Ishikawa (cell line): ENCODE results near the gene CACUL1.

Experiments
- CEBPB ChIP-seq: IDR thresholded peaks from 2 replicates; pipeline ENCODE4 v1.6.1; 2012
- CREB1 ChIP-seq: IDR thresholded peaks from 2 replicates; pipeline ENCODE4 v1.6.1; 2012; ENCODE audit warnings: low read depth
- EGR1 ChIP-seq: IDR thresholded peaks from 2 replicates; pipeline ENCODE4 v1.6.1; 2012
- EP300 ChIP-seq: IDR thresholded peaks from 2 replicates; pipeline ENCODE4 v1.6.1; 2012; ENCODE audit warnings: borderline replicate concordance
- FOXM1 ChIP-seq: IDR thresholded peaks from 2 replicates; pipeline ENCODE4 v1.6.1; 2012; ENCODE audit warnings: low read depth, borderline replicate concordance
- NFIC ChIP-seq: IDR thresholded peaks from 2 replicates; pipeline ENCODE4 v1.6.1; 2012
- RAD21 ChIP-seq: IDR thresholded peaks from 2 replicates; pipeline ENCODE4 v1.6.1; 2012; ENCODE audit warnings: low read depth
- TAF1 ChIP-seq: IDR thresholded peaks from 2 replicates; pipeline ENCODE4 v1.6.1; 2012; ENCODE audit warnings: low read depth, mild to moderate bottlenecking
- TCF12 ChIP-seq: IDR thresholded peaks from 2 replicates; pipeline ENCODE4 v1.6.1; 2012; ENCODE audit warnings: low read depth
- TEAD4 ChIP-seq: IDR thresholded peaks from 2 replicates; pipeline ENCODE4 v1.6.1; 2012
- YY1 ChIP-seq: IDR thresholded peaks from 2 replicates; pipeline ENCODE4 v1.6.1; 2012; ENCODE audit warnings: low read depth
- ZBTB7A ChIP-seq: IDR thresholded peaks from 2 replicates; pipeline ENCODE4 v1.6.1; 2012; ENCODE audit warnings: low read depth
- TF ChIP-seq, protein P1 (sequence below): IDR thresholded peaks from 2 replicates; pipeline ENCODE4 v1.6.1; 2012; ENCODE audit warnings: low read depth, mild to moderate bottlenecking
- TF ChIP-seq, protein P2 (sequence below): IDR thresholded peaks from 2 replicates; pipeline ENCODE4 v1.6.1; 2012
- TF ChIP-seq, protein P3 (sequence below): IDR thresholded peaks from 2 replicates; pipeline ENCODE4 v1.6.1; 2012

CACUL1 gene

DNA sequence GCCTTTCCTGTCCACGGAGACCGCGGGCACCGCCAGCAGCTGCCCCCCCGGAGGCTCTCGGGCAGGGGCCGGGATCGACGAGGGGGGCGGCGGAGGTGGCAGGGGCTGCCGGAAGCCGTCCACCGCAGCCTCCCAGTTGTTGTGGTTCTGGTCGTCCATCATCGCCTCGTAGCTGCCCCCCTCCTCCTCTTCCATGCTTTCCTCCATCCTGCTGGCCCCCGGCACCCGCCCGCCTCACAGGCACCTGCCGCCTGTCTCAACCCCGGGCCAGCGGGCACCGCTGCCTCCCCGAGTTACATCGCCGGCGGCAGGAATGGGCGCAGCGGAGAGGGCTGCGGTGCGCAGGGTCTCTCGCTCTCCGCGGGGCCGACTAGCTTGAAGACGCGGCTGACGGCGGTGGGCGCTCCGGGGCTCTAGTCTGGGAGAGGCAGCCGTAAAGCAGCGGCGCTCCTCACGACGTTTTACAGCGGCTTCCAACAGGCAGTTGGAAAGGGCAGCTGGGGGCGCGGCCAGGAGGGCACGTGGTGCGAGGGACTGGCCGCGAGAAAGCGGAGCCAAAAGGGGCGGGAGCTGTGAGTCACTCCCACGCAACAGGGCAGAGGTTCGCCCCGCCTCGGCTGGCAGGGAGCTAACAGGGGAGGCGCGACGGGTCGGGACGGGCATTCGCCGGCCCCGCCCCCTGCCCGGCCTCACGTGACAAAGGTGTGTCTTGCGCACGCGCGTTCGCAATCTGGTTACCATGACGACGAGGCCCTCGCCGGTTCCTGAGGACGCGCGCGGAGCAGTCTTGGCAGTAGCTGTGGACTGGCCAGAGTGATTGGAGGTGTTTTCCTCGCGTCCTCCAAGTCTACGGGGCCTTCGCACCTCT lies at the start of gene CACUL1:
Gene CACUL1 (minus strand): TSS at position 415 of the 868 bp plus-strand sequence. CDS start 208 bp downstream, at position 207.
- no peak for TF ChIP-seq FOXM1
- no peak for TF ChIP-seq CEBPB
- TF ChIP-seq RAD21, result 0 out of 2 replicates have a peak, but pooled peaks have one; percentile 12
- peak; percentile 97 for TF ChIP-seq TAF1
- TF ChIP-seq NFIC, result peak; percentile 96
- TF ChIP-seq EP300, result peak; percentile 56; the same call in 1 of the 2 replicates
- peak; percentile 47; the same call in 1 of the 2 replicates for TF ChIP-seq TEAD4
- TF ChIP-seq, protein P1, sequence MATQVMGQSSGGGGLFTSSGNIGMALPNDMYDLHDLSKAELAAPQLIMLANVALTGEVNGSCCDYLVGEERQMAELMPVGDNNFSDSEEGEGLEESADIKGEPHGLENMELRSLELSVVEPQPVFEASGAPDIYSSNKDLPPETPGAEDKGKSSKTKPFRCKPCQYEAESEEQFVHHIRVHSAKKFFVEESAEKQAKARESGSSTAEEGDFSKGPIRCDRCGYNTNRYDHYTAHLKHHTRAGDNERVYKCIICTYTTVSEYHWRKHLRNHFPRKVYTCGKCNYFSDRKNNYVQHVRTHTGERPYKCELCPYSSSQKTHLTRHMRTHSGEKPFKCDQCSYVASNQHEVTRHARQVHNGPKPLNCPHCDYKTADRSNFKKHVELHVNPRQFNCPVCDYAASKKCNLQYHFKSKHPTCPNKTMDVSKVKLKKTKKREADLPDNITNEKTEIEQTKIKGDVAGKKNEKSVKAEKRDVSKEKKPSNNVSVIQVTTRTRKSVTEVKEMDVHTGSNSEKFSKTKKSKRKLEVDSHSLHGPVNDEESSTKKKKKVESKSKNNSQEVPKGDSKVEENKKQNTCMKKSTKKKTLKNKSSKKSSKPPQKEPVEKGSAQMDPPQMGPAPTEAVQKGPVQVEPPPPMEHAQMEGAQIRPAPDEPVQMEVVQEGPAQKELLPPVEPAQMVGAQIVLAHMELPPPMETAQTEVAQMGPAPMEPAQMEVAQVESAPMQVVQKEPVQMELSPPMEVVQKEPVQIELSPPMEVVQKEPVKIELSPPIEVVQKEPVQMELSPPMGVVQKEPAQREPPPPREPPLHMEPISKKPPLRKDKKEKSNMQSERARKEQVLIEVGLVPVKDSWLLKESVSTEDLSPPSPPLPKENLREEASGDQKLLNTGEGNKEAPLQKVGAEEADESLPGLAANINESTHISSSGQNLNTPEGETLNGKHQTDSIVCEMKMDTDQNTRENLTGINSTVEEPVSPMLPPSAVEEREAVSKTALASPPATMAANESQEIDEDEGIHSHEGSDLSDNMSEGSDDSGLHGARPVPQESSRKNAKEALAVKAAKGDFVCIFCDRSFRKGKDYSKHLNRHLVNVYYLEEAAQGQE, result 0 out of 2 replicates have a peak, but pooled peaks have one; percentile 15
- TF ChIP-seq, protein P2, sequence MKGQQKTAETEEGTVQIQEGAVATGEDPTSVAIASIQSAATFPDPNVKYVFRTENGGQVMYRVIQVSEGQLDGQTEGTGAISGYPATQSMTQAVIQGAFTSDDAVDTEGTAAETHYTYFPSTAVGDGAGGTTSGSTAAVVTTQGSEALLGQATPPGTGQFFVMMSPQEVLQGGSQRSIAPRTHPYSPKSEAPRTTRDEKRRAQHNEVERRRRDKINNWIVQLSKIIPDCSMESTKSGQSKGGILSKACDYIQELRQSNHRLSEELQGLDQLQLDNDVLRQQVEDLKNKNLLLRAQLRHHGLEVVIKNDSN, result peak; percentile 99
- peak; percentile 63; the same call in 1 of the 2 replicates for TF ChIP-seq TCF12
- TF ChIP-seq CREB1, result peak; percentile 67; the same call in 1 of the 2 replicates
- peak; percentile 24; the same call in 1 of the 2 replicates for TF ChIP-seq YY1
- TF ChIP-seq EGR1, result peak; percentile 98
- peak; percentile 83 for TF ChIP-seq ZBTB7A
- TF ChIP-seq, protein P3, sequence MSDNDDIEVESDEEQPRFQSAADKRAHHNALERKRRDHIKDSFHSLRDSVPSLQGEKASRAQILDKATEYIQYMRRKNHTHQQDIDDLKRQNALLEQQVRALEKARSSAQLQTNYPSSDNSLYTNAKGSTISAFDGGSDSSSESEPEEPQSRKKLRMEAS, result peak; percentile 83

DNA sequence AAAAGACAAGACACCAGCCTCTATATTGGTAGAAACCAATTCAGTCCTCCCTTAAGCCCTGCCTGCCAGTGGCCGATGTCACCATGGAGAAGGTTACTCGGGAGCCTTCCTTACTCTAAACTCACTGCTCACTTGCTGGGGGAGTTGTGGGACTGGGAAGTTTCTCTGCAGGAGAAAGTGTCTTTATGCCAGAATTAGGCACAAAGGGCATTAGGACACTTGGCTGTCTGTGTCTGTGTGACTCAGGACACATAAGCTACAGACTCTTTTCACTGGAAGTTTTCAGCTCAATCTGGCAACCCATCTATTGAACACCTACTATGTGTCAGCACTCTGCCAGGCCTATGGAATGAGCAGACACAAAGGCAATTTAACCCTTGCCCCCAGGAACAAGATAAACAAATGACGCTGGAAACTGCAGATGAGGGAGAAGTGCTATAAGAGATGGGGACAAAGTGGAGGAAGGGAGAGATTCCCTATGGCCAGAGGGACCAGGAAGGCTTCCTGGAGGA lies 49.5 kb upstream of the CACUL1 start:
- TF ChIP-seq CEBPB, result no peak
- no peak for TF ChIP-seq ZBTB7A
- TF ChIP-seq YY1, result no peak
- no peak for TF ChIP-seq EP300
- no peak for TF ChIP-seq FOXM1
- TF ChIP-seq NFIC, result no peak

DNA sequence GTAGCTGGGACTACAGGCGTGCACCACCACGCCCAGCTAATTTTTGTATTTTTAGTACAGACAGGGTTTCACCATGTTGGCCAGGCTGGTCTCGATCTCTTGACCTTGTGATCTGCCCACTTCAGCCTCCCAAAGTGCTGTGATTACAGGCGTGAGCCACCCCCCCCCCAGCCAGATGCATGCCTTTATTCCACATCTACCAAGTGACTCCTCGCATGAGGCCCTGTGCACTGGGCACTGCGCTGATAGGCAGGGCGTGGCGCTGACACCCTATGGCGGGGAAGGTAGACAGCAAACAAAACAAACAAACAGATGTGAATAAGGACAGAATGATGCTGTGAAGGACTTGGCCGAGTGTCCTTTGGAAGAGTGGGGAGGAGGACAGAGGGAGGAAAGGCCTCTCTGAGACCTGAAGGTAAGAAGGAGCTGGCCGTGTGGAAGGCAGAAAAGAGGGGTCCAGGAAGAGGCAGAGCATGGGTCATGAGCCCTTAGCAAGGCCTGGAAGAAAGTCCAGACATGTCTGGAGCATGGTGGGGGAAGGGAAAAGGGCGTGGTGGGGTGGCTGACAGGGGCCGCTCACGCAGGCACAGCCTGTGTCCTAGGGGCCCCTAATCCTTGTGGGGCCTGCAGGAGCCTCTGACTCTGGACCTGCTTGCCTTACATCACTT lies 47.5 kb upstream of the CACUL1 start:
- TF ChIP-seq RAD21 (no peak), NFIC (no peak), EGR1 (no peak), FOXM1 (no peak), CEBPB (no peak), YY1 (no peak), TEAD4 (no peak), EP300 (no peak)
- TF ChIP-seq, protein P2, result no peak

DNA sequence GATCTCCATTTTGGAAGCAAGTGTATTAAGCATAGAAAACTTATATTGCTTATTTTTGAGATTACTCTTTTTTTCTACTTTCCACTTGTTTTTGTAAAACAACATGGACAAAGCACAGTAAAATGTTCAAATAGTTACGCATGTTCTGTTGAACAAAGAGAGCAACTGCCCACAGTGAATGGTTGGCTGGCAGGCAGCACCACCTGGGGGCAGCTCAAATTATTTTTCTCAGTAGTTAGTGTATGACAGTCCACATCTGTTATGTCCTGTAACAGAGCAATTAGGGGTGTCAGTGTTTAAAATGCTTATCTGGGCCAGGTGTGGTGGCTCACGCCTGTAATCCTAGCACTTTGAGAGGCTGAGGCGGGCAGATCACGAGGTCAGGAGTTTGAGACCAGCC lies 46.1 kb upstream of the CACUL1 start:
- TF ChIP-seq YY1 (no peak), RAD21 (peak; percentile 90), TAF1 (no peak), CEBPB (no peak), TEAD4 (no peak), FOXM1 (no peak)
- TF ChIP-seq, protein P2, result no peak

DNA sequence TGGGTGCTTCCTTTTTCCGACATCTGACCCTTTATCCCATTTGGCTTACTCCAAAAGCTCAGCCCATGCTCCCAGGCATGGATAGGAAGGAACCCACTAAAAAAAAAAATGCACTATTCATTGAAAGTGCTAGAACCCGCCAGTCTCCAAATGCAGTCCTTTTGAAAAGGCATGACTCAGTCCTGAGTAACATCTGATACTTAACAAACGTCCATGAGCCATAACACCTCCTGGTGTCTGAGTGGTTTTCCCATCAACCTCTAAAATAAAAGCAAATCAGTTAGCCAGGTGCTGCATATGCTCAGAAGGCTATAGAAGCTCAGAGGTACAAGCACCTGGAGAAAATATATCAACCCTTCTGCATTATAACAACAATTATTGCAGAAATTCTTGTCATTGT lies 45.0 kb upstream of the CACUL1 start:
- TF ChIP-seq, protein P3, result peak; percentile 16; the same call in 1 of the 2 replicates
- TF ChIP-seq CREB1 (no peak), TAF1 (no peak), RAD21 (0 out of 2 replicates have a peak, but pooled peaks have one; percentile 10), ZBTB7A (no peak)

DNA sequence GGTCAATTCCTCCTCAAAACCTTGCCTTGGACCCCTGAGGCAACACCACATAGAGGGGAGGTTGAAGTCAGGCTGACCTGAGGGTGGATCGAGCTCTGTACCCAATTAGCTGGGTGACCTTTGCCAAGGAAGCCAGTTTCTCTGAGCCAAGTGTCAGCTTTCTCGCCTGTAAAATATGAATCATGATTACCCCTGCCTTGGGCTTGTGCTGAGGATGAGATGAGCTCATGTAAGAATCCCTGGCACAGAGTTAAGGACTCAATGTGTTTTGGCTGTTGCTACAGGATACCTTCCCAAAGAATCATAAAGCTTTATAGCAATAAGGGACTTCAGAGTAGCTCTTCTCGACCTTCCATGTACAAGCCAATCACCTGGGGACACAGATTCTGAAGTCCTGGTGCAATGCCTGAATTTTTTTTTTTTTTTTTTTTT lies 43.5 kb upstream of the CACUL1 start:
- no peak for TF ChIP-seq ZBTB7A
- no peak for TF ChIP-seq RAD21
- no peak for TF ChIP-seq EGR1
- TF ChIP-seq CREB1, result no peak
- TF ChIP-seq TCF12, result no peak
- TF ChIP-seq CEBPB, result no peak
- TF ChIP-seq NFIC, result no peak
- TF ChIP-seq TAF1, result no peak

DNA sequence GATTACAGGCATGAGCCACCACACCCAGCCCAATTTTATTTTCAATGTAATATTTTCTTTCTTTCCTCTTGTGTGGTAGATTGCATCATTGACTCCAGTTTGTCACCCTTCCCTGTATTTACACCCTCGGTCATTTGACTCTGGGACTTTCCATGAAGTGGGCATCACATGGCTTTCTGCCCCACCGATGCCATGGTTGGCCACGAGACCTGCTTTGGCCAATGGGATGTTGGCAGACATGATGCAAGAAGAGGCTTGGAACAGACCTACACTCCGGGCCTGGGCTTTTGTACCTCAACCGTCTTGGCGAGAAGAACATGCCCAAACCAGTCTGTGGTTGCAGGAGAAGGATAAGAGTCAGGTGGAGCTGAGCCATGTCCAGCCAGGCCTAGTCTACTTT lies 38.8 kb upstream of the CACUL1 start:
- TF ChIP-seq RAD21 (no peak), TAF1 (no peak), CEBPB (no peak), EGR1 (no peak), FOXM1 (no peak), YY1 (no peak), TEAD4 (no peak), NFIC (no peak), CREB1 (no peak), ZBTB7A (no peak)
- TF ChIP-seq, protein P3, result no peak
- TF ChIP-seq, protein P2, result no peak
- TF ChIP-seq, protein P1, result no peak
